CD4-positive, alpha-beta T cell treated with Interleukin-4 for 4 hours (primary cell): ENCODE results near the gene OR8B8.
"Not testable (repeated sequence)": the region's sequence is repeated elsewhere in the genome, so short reads cannot be mapped to it uniquely, and the experiment has no call there.

ENCODE experiments used
- DNase-seq: peaks from one replicate; pipeline ENCODE4 v3.0.0-alpha.2; 2020

OR8B8 gene

GRCh38 chr11:124441081-124441480 is 4.4 kb downstream of the OR8B8 start:
- DNase-seq = no peak

GRCh38 chr11:124440608-124441007 is 4.9 kb downstream of the OR8B8 start:
- no peak for DNase-seq

GRCh38 chr11:124434699-124435098 is 10.8 kb downstream of the OR8B8 start:
- DNase-seq = no peak

GRCh38 chr11:124429599-124429998 is 15.9 kb downstream of the OR8B8 start:
- no peak for DNase-seq

- DNase-seq = no peak
Observed at GRCh38 chr11:124424384-124424921, 21.0 kb downstream of the OR8B8 start, which contains the start of gene OR8B4. OR8B4 (minus strand) TSS chr11:124424871; CDS start chr11:124424871, 0 bp downstream.

- DNase-seq = no peak
Observed at GRCh38 chr11:124421043-124421442, 24.5 kb downstream of the OR8B8 start.

GRCh38 chr11:124415356-124415923 is 30.1 kb downstream of the OR8B8 start:
- peak; percentile 20 for DNase-seq

GRCh38 chr11:124409906-124410305 is 35.6 kb downstream of the OR8B8 start:
- no peak for DNase-seq

GRCh38 chr11:124405581-124405980 is 39.9 kb downstream of the OR8B8 start:
- no peak for DNase-seq

GRCh38 chr11:124403186-124403585 is 42.3 kb downstream of the OR8B8 start:
- DNase-seq = not testable (repeated sequence)

- peak; percentile 34 for DNase-seq
Observed at GRCh38 chr11:124402326-124402922, 43.1 kb downstream of the OR8B8 start.

- no peak for DNase-seq
Observed at GRCh38 chr11:124398924-124399323, 46.6 kb downstream of the OR8B8 start, which contains the start of gene OR8B3. OR8B3 (minus strand) TSS chr11:124399024; CDS start chr11:124397351, 1,673 bp downstream.

GRCh38 chr11:124396847-124397246 is 48.6 kb downstream of the OR8B8 start:
- DNase-seq = not testable (repeated sequence)

GRCh38 chr11:124394408-124394807 is 51.1 kb downstream of the OR8B8 start:
- DNase-seq = no peak
